Mesothelial cell of epicardium (in vitro differentiated cells): Measurements from ENCODE around the gene MICA. TPM values are rescaled to one million over a fixed set of nuclear protein-coding genes. Genes with fewer than 3 reads are reported as not detected.

Experiments
- DNase-seq, 2 experiments: peaks; one replicate each; pipeline ENCODE4 v3.0.0; 2021; ENCODE audit warnings: low spot score in 2 of 2; ENCODE audit not compliant: unreplicated experiment in 2 of 2
- H3K27ac Mint-ChIP-seq: 2 replicates; pipeline ENCODE4 v1.8.0; 2021; ENCODE audit warnings: mixed read lengths
- H3K27me3 Mint-ChIP-seq: 2 replicates; pipeline ENCODE4 v1.8.0; 2021; ENCODE audit warnings: low read depth, mixed read lengths
- H3K36me3 Mint-ChIP-seq: 2 replicates; pipeline ENCODE4 v1.8.0; 2021; ENCODE audit warnings: mixed read lengths
- H3K4me1 Mint-ChIP-seq: 2 replicates; pipeline ENCODE4 v1.8.0; 2021; ENCODE audit warnings: mixed read lengths
- H3K4me3 Mint-ChIP-seq: 2 replicates; pipeline ENCODE4 v1.8.0; 2021; ENCODE audit warnings: mild to moderate bottlenecking, moderate library complexity, mixed read lengths
- H3K9me3 Mint-ChIP-seq: 2 replicates; pipeline ENCODE4 v1.8.0; 2021; ENCODE audit warnings: mixed read lengths
- total RNA-seq: library from RNA; stranded (reverse); gene quantifications from 3 replicates; pipeline ENCODE4 v1.2.1, GENCODE V29; 2021
- TF ChIP-seq, protein P1 (sequence below): fragments of 200-600 bp; sonication (generic); IDR thresholded peaks from one replicate; pipeline ENCODE4 v1.5.0; 2021; ENCODE audit warnings: antibody characterized with exemption; ENCODE audit not compliant: unreplicated experiment

MICA gene
- total RNA-seq, 1 donor from 2014 or later: 15.5 TPM

DNA sequence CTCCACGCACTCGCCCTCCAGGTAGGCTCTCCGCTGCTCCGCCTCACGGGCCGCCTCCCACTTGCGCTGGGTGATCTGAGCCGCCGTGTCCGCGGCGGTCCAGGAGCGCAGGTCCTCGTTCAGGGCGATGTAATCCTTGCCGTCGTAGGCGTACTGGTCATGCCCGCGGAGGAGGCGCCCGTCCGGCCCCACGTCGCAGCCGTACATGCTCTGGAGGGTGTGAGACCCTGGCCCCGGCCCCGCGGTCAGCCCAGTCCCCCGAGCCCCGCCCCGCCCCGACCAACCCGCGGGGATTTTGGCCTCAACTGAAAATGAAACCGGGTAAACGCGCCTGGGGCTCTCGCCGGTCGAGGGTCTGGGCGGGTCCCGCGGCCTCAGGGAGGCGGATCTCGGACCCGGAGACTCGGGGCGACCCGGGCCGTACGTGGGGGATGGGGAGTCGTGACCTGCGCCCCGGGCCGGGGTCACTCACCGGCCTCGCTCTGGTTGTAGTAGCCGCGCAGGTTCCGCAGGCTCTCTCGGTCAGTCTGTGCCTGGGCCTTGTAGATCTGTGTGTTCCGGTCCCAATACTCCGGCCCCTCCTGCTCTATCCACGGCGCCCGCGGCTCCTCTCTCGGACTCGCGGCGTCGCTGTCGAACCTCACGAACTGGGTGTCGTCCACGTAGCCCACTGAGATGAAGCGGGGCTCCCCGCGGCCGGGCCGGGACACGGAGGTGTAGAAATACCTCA lies 47.0 kb upstream of the MICA start:
- Mint-ChIP-seq H3K27ac (no peak overlapping the region), H3K4me3 (peak overlapping the region; percentile 75), H3K36me3 (no peaks in the 10 kb centered on the region), H3K4me1 (no peaks in the 10 kb centered on the region), H3K27me3 (peaks cover 96% of the 10 kb centered on the region), H3K9me3 (no peaks in the 10 kb centered on the region)
- no peak for DNase-seq
- TF ChIP-seq, protein P1, sequence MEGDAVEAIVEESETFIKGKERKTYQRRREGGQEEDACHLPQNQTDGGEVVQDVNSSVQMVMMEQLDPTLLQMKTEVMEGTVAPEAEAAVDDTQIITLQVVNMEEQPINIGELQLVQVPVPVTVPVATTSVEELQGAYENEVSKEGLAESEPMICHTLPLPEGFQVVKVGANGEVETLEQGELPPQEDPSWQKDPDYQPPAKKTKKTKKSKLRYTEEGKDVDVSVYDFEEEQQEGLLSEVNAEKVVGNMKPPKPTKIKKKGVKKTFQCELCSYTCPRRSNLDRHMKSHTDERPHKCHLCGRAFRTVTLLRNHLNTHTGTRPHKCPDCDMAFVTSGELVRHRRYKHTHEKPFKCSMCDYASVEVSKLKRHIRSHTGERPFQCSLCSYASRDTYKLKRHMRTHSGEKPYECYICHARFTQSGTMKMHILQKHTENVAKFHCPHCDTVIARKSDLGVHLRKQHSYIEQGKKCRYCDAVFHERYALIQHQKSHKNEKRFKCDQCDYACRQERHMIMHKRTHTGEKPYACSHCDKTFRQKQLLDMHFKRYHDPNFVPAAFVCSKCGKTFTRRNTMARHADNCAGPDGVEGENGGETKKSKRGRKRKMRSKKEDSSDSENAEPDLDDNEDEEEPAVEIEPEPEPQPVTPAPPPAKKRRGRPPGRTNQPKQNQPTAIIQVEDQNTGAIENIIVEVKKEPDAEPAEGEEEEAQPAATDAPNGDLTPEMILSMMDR: no peak

DNA sequence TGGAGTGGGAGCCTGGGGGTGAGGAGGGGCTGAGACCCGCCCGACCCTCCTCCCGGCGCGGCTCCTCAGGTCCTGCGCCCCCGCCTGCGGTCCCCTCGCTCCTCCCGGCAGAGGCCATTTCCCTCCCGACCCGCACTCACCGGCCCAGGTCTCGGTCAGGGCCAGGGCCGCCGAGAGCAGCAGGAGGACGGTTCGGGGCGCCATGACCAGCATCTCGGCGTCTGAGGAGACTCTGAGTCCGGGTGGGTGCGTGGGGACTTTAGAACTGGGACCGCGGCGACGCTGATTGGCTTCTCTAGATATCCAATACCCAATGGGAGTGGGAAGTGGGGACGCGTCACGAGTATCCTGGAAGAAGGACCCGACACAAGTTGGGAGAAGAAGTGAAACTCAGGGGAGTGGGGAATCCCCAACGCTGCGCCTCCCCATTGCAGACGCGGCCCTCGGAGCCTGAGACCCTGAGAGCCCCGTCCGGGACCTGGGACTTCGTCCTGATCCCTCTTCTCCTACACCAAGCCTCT lies 46.4 kb upstream of the MICA start, which contains the start of gene HLA-B:
TSS of gene HLA-B (minus strand) at position 234 of the 521 bp plus-strand sequence. CDS start at position 213, 21 bp downstream.
- peak within 1 kb of the TSS; percentile 49 for H3K27ac Mint-ChIP-seq
- H3K27me3 Mint-ChIP-seq: peaks cover 95% of the 10 kb centered on the region
- peak within 1 kb of the TSS; percentile 75 for H3K4me3 Mint-ChIP-seq
- TF ChIP-seq, protein P1: no peak
- no peak for DNase-seq
- no peaks in the 10 kb centered on the region for H3K9me3 Mint-ChIP-seq
- H3K4me1 Mint-ChIP-seq: no peaks in the 10 kb centered on the region
- no peaks in the 10 kb centered on the region for H3K36me3 Mint-ChIP-seq

DNA sequence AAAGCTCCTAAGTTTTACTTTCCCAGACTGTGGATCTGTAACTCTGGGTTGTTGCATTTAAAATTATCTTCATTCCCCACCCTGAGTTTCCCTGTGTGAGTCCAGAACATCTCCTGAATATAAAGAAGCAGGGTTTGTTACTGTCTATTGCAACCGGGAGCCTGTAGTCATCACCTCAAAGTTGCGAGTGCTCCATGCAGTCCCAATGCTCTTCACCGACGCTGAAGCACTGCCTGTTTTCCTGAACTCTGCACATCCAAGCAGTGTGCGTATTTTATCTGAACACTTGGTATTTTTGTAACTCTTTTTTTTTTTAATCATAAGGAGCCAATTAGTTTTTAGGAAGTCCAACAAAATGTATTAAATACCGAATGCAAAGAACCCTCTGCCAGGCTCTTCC lies 45.5 kb upstream of the MICA start:
- Mint-ChIP-seq H3K4me3 (peak overlapping the region; percentile 75), H3K9me3 (no peaks in the 10 kb centered on the region), H3K4me1 (no peaks in the 10 kb centered on the region), H3K27ac (peak overlapping the region; percentile 19), H3K27me3 (peaks cover 93% of the 10 kb centered on the region), H3K36me3 (no peaks in the 10 kb centered on the region)
- DNase-seq: no peak
- TF ChIP-seq, protein P1: no peak

DNA sequence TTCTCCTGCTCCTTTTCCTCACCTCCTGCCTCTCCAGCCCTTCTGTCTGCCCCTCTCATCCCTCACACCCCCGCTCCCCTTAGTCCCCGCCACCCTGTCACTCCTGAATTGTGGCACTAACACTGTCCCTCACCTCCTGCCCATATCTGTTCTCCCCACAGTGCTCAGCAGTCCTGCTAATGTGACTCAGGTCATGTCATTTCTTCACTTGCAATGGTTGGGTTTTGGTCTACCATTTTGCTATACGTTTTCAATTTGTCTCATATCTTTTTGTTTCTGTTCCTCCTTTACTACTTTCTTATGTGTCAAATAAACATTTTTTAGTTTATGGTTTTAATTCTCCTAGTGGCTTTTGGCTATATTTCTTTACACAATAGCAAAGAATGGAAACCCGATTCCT lies 45.1 kb upstream of the MICA start:
- Mint-ChIP-seq H3K4me3 (no peak overlapping the region), H3K36me3 (no peaks in the 10 kb centered on the region), H3K27me3 (peaks cover 93% of the 10 kb centered on the region), H3K4me1 (no peaks in the 10 kb centered on the region), H3K27ac (no peak overlapping the region), H3K9me3 (no peaks in the 10 kb centered on the region)
- TF ChIP-seq, protein P1: no peak
- DNase-seq: no peak

DNA sequence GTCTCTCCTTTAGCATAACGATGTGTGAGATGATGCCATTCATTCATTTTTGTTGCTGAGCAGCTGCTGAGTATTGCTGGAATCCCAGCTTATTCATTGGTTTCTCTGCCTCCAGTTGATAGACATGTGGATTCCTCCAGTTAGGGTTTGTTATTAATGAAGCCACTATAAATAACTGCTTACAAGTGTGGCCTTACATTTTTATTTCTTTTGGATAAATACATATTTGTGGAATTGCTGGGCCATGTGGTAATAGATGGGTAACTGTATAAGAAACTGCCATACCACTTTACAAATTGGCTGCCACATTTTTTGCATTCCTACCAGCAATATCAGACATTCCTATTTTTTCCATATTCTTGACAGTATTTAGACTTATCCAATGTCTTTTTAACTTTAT lies 43.8 kb upstream of the MICA start:
- H3K27me3 Mint-ChIP-seq: peaks cover 93% of the 10 kb centered on the region
- TF ChIP-seq, protein P1: no peak
- no peaks in the 10 kb centered on the region for H3K9me3 Mint-ChIP-seq
- no peak overlapping the region for H3K27ac Mint-ChIP-seq
- no peaks in the 10 kb centered on the region for H3K36me3 Mint-ChIP-seq
- no peak for DNase-seq
- no peak overlapping the region for H3K4me3 Mint-ChIP-seq
- no peaks in the 10 kb centered on the region for H3K4me1 Mint-ChIP-seq
